Endothelial cell of umbilical vein (primary cell): Measurements from ENCODE around the gene WDR76. TPM values are rescaled to one million over a fixed set of nuclear protein-coding genes. Genes with fewer than 3 reads are reported as not detected.

ENCODE experiments used
- BruUV-seq: library from RNA; stranded (reverse); fragments of 400-500 nt; replicated peaks from 2 replicates; lab custom pipeline; 2021; lab: Mats Ljungman, UMichigan
- CTCF ChIA-PET: fragments of 300-600, 350-600 bp; sonication (Branson Sonifier 250); formaldehyde crosslinking; loops from one replicate; lab custom pipeline; 2021; ENCODE audit warnings: antibody characterized with exemption, inconsistent platforms; lab: Charles Lee
- POLR2A ChIA-PET: fragments of 300-600, 350-600 bp; sonication (Branson Sonifier 250); formaldehyde crosslinking; loops from one replicate; lab custom pipeline; 2021; ENCODE audit warnings: antibody characterized with exemption, inconsistent platforms; lab: Charles Lee
- DNase-seq: peaks from one replicate; pipeline ENCODE4 v3.0.0-alpha.2; 2011; ENCODE audit warnings: low read depth, low spot score
- FAIRE-seq: peaks from 2 replicates; lab custom pipeline; 2011; peaks lifted over from hg19 to GRCh38; lab: Jason Lieb, UNC
- H2AFZ ChIP-seq: 2 replicates; pipeline ENCODE4 v1.6.0; 2012; ENCODE audit warnings: low read depth, low read length, control low read depth, inconsistent platforms
- H3K27ac ChIP-seq: 2 replicates; pipeline ENCODE4 v1.5.1; 2011; ENCODE audit warnings: low read depth, mild to moderate bottlenecking, control low read depth, low read length, moderate library complexity; ENCODE audit not compliant: insufficient read depth
- H3K27me3 ChIP-seq, 2 experiments: 2 replicates each; pipeline versions ENCODE4 v1.6.0 to v1.6.1; 2011; ENCODE audit warnings: low read length in 2 of 2, mixed read lengths in 1 of 2; ENCODE audit not compliant: control insufficient read depth in 2 of 2, insufficient read depth in 2 of 2
- H3K36me3 ChIP-seq, 2 experiments: 2 replicates in 1 of 2; 3 replicates in 1 of 2; pipeline ENCODE4 v1.5.1; 2011; ENCODE audit warnings: low read length in 2 of 2, mild to moderate bottlenecking in 1 of 2, moderate library complexity in 1 of 2; ENCODE audit not compliant: control insufficient read depth in 2 of 2, insufficient read depth in 2 of 2; ENCODE audit errors: extremely low read depth in 1 of 2
- H3K4me1 ChIP-seq: 3 replicates; pipeline ENCODE4 v1.5.1; 2011; ENCODE audit warnings: mild to moderate bottlenecking, low read length; ENCODE audit not compliant: control insufficient read depth, insufficient read depth; ENCODE audit errors: extremely low read depth
- H3K4me2 ChIP-seq: 2 replicates; pipeline ENCODE4 v1.6.1; 2011; ENCODE audit warnings: low read length, control low read depth, mixed read lengths; ENCODE audit not compliant: insufficient read depth
- H3K4me3 ChIP-seq, 3 experiments: fragments of 200-600 bp in 1 of 3; sonication (generic), shearing (Covaris generic) in 1 of 3; replicated peaks in 1 of 3; 2 replicates each; pipeline ENCODE4 v1.5.1; 2011 to 2016; ENCODE audit warnings: control low read depth in 3 of 3, low read length in 3 of 3, mild to moderate bottlenecking in 2 of 3, inconsistent platforms in 1 of 3, low read depth in 1 of 3, moderate library complexity in 1 of 3; ENCODE audit not compliant: insufficient read depth in 1 of 3
- H3K79me2 ChIP-seq: 2 replicates; pipeline ENCODE4 v1.6.0; 2012; ENCODE audit warnings: low read length, inconsistent platforms; ENCODE audit not compliant: control insufficient read depth, insufficient read depth
- H3K9ac ChIP-seq: replicated peaks from 2 replicates; pipeline ENCODE3; 2011; ENCODE audit warnings: low read length, control low read depth; ENCODE audit not compliant: insufficient read depth; ENCODE audit errors: extremely low read depth
- H3K9me1 ChIP-seq: replicated peaks from 3 replicates; pipeline ENCODE4 v1.6.0; 2011; ENCODE audit warnings: mild to moderate bottlenecking, low read length; ENCODE audit not compliant: control insufficient read depth, insufficient read depth; ENCODE audit errors: extremely low read depth
- H3K9me3 ChIP-seq: replicated peaks from 2 replicates; pipeline ENCODE4 v1.5.1; 2012; ENCODE audit warnings: low read length, inconsistent platforms; ENCODE audit not compliant: control insufficient read depth, insufficient read depth
- H4K20me1 ChIP-seq: replicated peaks from 2 replicates; pipeline ENCODE3; 2011; ENCODE audit warnings: mild to moderate bottlenecking, low read length; ENCODE audit not compliant: control insufficient read depth, insufficient read depth; ENCODE audit errors: extremely low read depth
- EZH2 ChIP-seq: IDR thresholded peaks from 2 replicates; pipeline ENCODE4 v1.6.1; 2012; ENCODE audit warnings: borderline replicate concordance, low read depth, mild to moderate bottlenecking, moderate library complexity, low read length, inconsistent platforms; ENCODE audit not compliant: severe bottlenecking
- FOS ChIP-seq: IDR thresholded peaks from 2 replicates; pipeline ENCODE4 v1.6.1; 2011; ENCODE audit warnings: mild to moderate bottlenecking, low read length, moderate library complexity, borderline replicate concordance; ENCODE audit not compliant: insufficient read depth
- GATA2 ChIP-seq: IDR thresholded peaks from 2 replicates; pipeline ENCODE4 v1.7.0; 2011; ENCODE audit warnings: low read depth, mild to moderate bottlenecking, moderate library complexity, mixed read lengths, low read length; ENCODE audit not compliant: insufficient read length, insufficient read depth
- JUN ChIP-seq: IDR thresholded peaks from 2 replicates; pipeline ENCODE4 v1.6.1; 2011; ENCODE audit warnings: borderline replicate concordance, low read depth; ENCODE audit not compliant: insufficient read length, insufficient read depth
- MYC ChIP-seq: IDR thresholded peaks from one replicate; pipeline ENCODE4 v1.6.1; 2011; ENCODE audit warnings: mild to moderate bottlenecking, low read depth, low read length
- POLR2A ChIP-seq: IDR thresholded peaks from 2 replicates; pipeline ENCODE4 v1.6.1; 2012; ENCODE audit warnings: low read depth, mild to moderate bottlenecking, control low read depth, low read length
- POLR2AphosphoS5 ChIP-seq: IDR thresholded peaks from 2 replicates; pipeline ENCODE4 v1.6.1; 2012; ENCODE audit warnings: low read depth, mild to moderate bottlenecking, control low read depth, low read length, moderate library complexity; ENCODE audit not compliant: insufficient read depth
- dilution Hi-C: fragments of 300-500 bp; cut with MboI; formaldehyde crosslinking; loops from one replicate; pipeline ENCODE4 v1.15.0; 2019; ENCODE audit warnings: low sequenced_read_pairs; ENCODE audit not compliant: extremely low pct_ligation_motif_present
- intact Hi-C: fragments of 100-400 bp; cut with micrococcal nuclease; formaldehyde crosslinking; loops from one replicate; pipeline ENCODE4 v1.10.0; 2022
- polyA plus RNA-seq, 4 experiments: library from polyadenylated mRNA; depleted of rRNA in 3 of 4; stranded (reverse) in 3 of 4; unstranded in 1 of 4; fragments of >200 nt; gene quantifications; 2 replicates each; pipeline versions ENCODE4 v1.2.1 to v1.2.3, GENCODE V29; 2011 to 2012; ENCODE audit warnings: missing spikeins in 1 of 4
- total RNA-seq: library from RNA; stranded (reverse); gene quantifications from 2 replicates; pipeline ENCODE4 v1.2.3, GENCODE V29; 2021
- TF ChIP-seq, protein P1 (sequence below): IDR thresholded peaks from 2 replicates; pipeline ENCODE4 v1.6.1; 2011; ENCODE audit not compliant: insufficient read depth, insufficient read length
- TF ChIP-seq, protein P2 (sequence below), 2 donors: IDR thresholded peaks; 1 replicate in 1 of 2; 2 replicates in 1 of 2; pipeline ENCODE4 v1.5.1; 2011; ENCODE audit warnings: low read length in 2 of 2, mild to moderate bottlenecking in 2 of 2, moderate library complexity in 2 of 2, control low read depth in 1 of 2, inconsistent platforms in 1 of 2, low read depth in 1 of 2; ENCODE audit not compliant: insufficient read depth in 1 of 2; ENCODE audit errors: extremely low read depth in 1 of 2

WDR76 gene
- total and polyA plus RNA-seq, 2 donors (not counting 3 experiments of a cell fraction or from before 2014, with no cell fraction given), result 3.1 to 25.2 TPM

DNA sequence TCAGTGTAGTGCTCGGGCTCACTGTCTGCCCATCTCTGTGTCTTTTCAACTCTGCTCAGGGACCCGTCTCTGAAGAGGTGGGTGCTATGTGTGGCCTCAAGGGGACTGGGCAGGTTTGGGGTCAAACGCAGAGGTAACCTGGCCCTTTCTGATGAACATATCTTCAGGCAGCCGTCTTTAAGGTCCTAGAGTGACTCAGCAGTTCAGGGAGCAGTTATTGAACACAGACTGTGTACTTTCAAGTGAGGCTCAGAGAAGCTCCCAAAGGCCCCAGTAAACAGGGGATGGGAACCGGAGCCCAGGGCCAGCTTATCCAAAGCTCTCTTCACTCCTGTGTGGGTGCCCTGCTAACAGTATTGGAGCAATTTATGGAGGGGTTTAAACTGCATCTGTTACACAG lies 73.1 kb downstream of the WDR76 start:
- H3K4me3 ChIP-seq, result no peak overlapping the region
- no peaks in the 10 kb centered on the region for H3K79me2 ChIP-seq
- DNase-seq (no peak), FAIRE-seq (no peak)
- dilution Hi-C loops, result no loop called here
- POLR2A ChIA-PET, result no interaction called here
- no peak overlapping the region for H3K9ac ChIP-seq
- no TSS peak for BruUV-seq
- H2AFZ ChIP-seq, result no peak overlapping the region
- intact Hi-C loops, result no loop called here
- no peak overlapping the region for H3K27ac ChIP-seq
- H3K4me1 ChIP-seq, result no peaks in the 10 kb centered on the region
- peaks cover 0 to 22% of the 10 kb centered on the region in 2 experiments for H3K36me3 ChIP-seq
- CTCF ChIA-PET, result interaction anchor here (2.9 kb wide), 1 partner anchor 602 kb away, joined by 10 read pairs; no protein-coding TSS in a partner anchor
- H4K20me1 ChIP-seq, result no peaks in the 10 kb centered on the region
- no peaks in the 10 kb centered on the region for H3K9me3 ChIP-seq
- H3K9me1 ChIP-seq, result no peaks in the 10 kb centered on the region
- H3K27me3 ChIP-seq, result no peaks in the 10 kb centered on the region
- TF ChIP-seq MYC (no peak), EZH2 (no peak), GATA2 (no peak), JUN (no peak), POLR2AphosphoS5 (no peak), FOS (no peak), POLR2A (no peak)
- TF ChIP-seq, protein P1, sequence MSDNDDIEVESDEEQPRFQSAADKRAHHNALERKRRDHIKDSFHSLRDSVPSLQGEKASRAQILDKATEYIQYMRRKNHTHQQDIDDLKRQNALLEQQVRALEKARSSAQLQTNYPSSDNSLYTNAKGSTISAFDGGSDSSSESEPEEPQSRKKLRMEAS, result no peak
- TF ChIP-seq, protein P2, sequence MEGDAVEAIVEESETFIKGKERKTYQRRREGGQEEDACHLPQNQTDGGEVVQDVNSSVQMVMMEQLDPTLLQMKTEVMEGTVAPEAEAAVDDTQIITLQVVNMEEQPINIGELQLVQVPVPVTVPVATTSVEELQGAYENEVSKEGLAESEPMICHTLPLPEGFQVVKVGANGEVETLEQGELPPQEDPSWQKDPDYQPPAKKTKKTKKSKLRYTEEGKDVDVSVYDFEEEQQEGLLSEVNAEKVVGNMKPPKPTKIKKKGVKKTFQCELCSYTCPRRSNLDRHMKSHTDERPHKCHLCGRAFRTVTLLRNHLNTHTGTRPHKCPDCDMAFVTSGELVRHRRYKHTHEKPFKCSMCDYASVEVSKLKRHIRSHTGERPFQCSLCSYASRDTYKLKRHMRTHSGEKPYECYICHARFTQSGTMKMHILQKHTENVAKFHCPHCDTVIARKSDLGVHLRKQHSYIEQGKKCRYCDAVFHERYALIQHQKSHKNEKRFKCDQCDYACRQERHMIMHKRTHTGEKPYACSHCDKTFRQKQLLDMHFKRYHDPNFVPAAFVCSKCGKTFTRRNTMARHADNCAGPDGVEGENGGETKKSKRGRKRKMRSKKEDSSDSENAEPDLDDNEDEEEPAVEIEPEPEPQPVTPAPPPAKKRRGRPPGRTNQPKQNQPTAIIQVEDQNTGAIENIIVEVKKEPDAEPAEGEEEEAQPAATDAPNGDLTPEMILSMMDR (IDR thresholded peaks at IDR 0.05; ENCODE audit: extremely low read depth in 1 of 2, insufficient read depth in 1 of 2, low read depth in 1 of 2, low read length in 2 of 2), result no peak
- no peak overlapping the region for H3K4me2 ChIP-seq
